ENCODE data around the gene PRTFDC1.
"Not testable (repeated sequence)": the region's sequence is repeated elsewhere in the genome, so short reads cannot be mapped to it uniquely, and the experiment has no call there.

Gene PRTFDC1

GRCh38 chr10:24837781-24838180, 114.6 kb downstream of the PRTFDC1 start:
- not testable (repeated sequence) for H3K4me3 ChIP-seq (ENCODE audit: insufficient read depth, low read depth, low read length, poor library complexity, severe bottlenecking); H3K27me3 ChIP-seq (replicated peaks; ENCODE audit: control insufficient read depth, insufficient read depth, low read length, poor library complexity, severe bottlenecking); H3K36me3 ChIP-seq (ENCODE audit: control insufficient read depth, insufficient read depth, low read length); H3K27ac ChIP-seq (ENCODE audit: insufficient read depth, low read length, poor library complexity, severe bottlenecking); H3K9me3 ChIP-seq (ENCODE audit: control insufficient read depth, low read length); H3K4me1 ChIP-seq (ENCODE audit: control insufficient read depth, insufficient read depth, low read length, poor library complexity, severe bottlenecking); DNase-seq

DNA sequence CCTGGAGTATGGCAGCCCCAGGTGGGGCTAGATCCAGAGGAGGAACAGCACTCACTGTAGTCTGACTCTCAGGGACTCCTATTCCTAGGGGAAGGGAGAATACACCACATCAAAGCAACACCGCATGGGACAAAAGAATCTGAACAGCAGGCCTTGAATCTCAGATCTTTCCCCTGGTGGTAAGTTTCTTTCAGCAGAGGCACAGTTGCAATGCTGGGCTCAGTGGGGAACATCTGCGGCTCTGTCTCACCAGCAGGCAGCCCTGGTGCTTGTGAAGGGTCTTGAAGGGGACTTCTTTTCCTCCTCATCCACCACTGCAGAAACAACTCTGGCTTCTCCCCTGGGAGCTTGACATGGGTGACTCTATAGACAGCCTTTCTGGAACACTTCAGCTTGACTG, 117.5 kb downstream of the PRTFDC1 start:
- Histone ChIP-seq H3K4me3 (ENCODE audit: insufficient read depth, low read depth, low read length, poor library complexity, severe bottlenecking) (no peak overlapping the region), H3K4me1 (ENCODE audit: control insufficient read depth, insufficient read depth, low read length, poor library complexity, severe bottlenecking) (no peaks in the 10 kb centered on the region)
- no peak for DNase-seq

DNA sequence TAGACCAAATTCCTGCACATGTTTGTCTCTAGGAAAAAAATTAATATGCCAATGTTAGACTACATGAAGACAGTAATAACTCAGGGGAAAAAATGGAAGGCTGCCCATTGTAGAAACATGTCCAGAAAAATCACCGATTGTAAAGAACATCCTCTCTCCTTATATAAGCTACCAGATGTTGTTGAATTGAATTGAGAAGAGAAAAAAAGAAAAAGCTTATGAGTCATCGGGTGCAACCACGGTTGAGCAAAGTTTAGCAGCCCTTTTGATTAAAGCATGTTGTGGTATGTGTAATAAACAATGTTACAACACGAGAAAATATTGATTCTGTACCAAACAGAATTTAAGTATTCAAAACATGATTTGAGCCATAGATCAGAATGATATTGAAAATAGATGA, 126.4 kb downstream of the PRTFDC1 start:
- H3K4me3 ChIP-seq (ENCODE audit: insufficient read depth, low read depth, low read length, poor library complexity, severe bottlenecking), result peak overlapping the region; percentile 19

More for the DNA sequence above, 117.5 kb downstream of the PRTFDC1 start:
- Histone ChIP-seq H3K27ac (ENCODE audit: insufficient read depth, low read length, poor library complexity, severe bottlenecking) (no peak overlapping the region), H3K36me3 (ENCODE audit: control insufficient read depth, insufficient read depth, low read length) (no peaks in the 10 kb centered on the region), H3K27me3 (replicated peaks; ENCODE audit: control insufficient read depth, insufficient read depth, low read length, poor library complexity, severe bottlenecking) (no peaks in the 10 kb centered on the region), H3K9me3 (ENCODE audit: control insufficient read depth, low read length) (no peaks in the 10 kb centered on the region)

GRCh38 chr10:24825551-24825950, 126.9 kb downstream of the PRTFDC1 start:
- Histone ChIP-seq H3K4me3 (ENCODE audit: insufficient read depth, low read depth, low read length, poor library complexity, severe bottlenecking) (peak overlapping the region; percentile 19), H3K4me1 (ENCODE audit: control insufficient read depth, insufficient read depth, low read length, poor library complexity, severe bottlenecking) (no peaks in the 10 kb centered on the region), H3K36me3 (ENCODE audit: control insufficient read depth, insufficient read depth, low read length) (no peaks in the 10 kb centered on the region), H3K27me3 (replicated peaks; ENCODE audit: control insufficient read depth, insufficient read depth, low read length, poor library complexity, severe bottlenecking) (no peaks in the 10 kb centered on the region), H3K9me3 (ENCODE audit: control insufficient read depth, low read length) (no peaks in the 10 kb centered on the region), H3K27ac (ENCODE audit: insufficient read depth, low read length, poor library complexity, severe bottlenecking) (no peak overlapping the region)
- no peak for DNase-seq

More for the DNA sequence above, 126.4 kb downstream of the PRTFDC1 start:
- H3K36me3 ChIP-seq (ENCODE audit: control insufficient read depth, insufficient read depth, low read length), result no peaks in the 10 kb centered on the region
- DNase-seq, result no peak
- H3K4me1 ChIP-seq (ENCODE audit: control insufficient read depth, insufficient read depth, low read length, poor library complexity, severe bottlenecking), result no peaks in the 10 kb centered on the region
- H3K27me3 ChIP-seq (replicated peaks; ENCODE audit: control insufficient read depth, insufficient read depth, low read length, poor library complexity, severe bottlenecking), result no peaks in the 10 kb centered on the region
- no peak overlapping the region for H3K27ac ChIP-seq (ENCODE audit: insufficient read depth, low read length, poor library complexity, severe bottlenecking)
- no peaks in the 10 kb centered on the region for H3K9me3 ChIP-seq (ENCODE audit: control insufficient read depth, low read length)

DNA sequence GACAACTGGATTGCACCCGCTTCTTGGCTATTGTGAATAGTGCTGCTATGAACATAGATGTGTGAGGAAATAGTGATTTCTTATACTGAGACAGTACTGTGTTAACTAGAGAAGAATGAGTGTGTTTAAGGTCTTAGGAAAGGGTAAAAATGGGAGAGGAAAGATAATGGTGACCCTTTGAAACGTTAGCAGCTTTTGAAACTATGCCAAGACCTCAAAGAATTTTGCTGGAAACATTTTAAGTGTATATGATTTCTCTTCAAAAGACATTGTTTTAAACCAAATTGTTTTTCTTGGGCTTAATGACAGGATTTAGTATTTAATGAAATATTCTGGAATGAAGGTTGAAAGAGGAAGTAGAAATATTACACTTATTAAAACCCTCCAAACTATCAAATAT, 127.9 kb downstream of the PRTFDC1 start:
- no peak for DNase-seq
- H3K9me3 ChIP-seq (ENCODE audit: control insufficient read depth, low read length), result no peaks in the 10 kb centered on the region
- no peak overlapping the region for H3K4me3 ChIP-seq (ENCODE audit: insufficient read depth, low read depth, low read length, poor library complexity, severe bottlenecking)
- H3K27ac ChIP-seq (ENCODE audit: insufficient read depth, low read length, poor library complexity, severe bottlenecking), result no peak overlapping the region
- H3K4me1 ChIP-seq (ENCODE audit: control insufficient read depth, insufficient read depth, low read length, poor library complexity, severe bottlenecking), result no peaks in the 10 kb centered on the region
- H3K27me3 ChIP-seq (replicated peaks; ENCODE audit: control insufficient read depth, insufficient read depth, low read length, poor library complexity, severe bottlenecking), result no peaks in the 10 kb centered on the region
- no peaks in the 10 kb centered on the region for H3K36me3 ChIP-seq (ENCODE audit: control insufficient read depth, insufficient read depth, low read length)

GRCh38 chr10:24824124-24824523, 128.3 kb downstream of the PRTFDC1 start:
- Histone ChIP-seq H3K27ac (ENCODE audit: insufficient read depth, low read length, poor library complexity, severe bottlenecking) (no peak overlapping the region), H3K4me3 (ENCODE audit: insufficient read depth, low read depth, low read length, poor library complexity, severe bottlenecking) (no peak overlapping the region), H3K9me3 (ENCODE audit: control insufficient read depth, low read length) (no peaks in the 10 kb centered on the region), H3K36me3 (ENCODE audit: control insufficient read depth, insufficient read depth, low read length) (no peaks in the 10 kb centered on the region), H3K4me1 (ENCODE audit: control insufficient read depth, insufficient read depth, low read length, poor library complexity, severe bottlenecking) (no peaks in the 10 kb centered on the region), H3K27me3 (replicated peaks; ENCODE audit: control insufficient read depth, insufficient read depth, low read length, poor library complexity, severe bottlenecking) (no peaks in the 10 kb centered on the region)
- DNase-seq, result no peak

DNA sequence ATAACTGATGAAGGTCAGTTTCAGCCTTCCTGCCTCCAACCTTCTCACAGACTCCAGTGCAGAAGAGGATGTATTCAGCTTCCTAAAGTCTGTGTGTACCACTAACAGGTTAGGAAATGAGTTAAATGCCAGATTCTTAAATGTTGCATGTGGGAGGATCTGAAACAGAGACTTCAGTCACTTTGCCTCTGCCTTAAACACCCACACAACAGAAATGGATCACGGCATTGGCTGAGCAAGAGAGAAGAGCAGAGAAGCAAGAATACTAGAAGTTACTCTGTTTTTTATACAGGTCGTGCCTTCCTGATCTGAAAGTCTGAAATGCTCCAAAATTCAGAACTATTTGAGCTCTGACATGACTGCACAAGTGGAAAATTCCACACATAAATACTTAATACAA, 129.8 kb downstream of the PRTFDC1 start:
- Histone ChIP-seq H3K4me1 (ENCODE audit: control insufficient read depth, insufficient read depth, low read length, poor library complexity, severe bottlenecking) (no peaks in the 10 kb centered on the region), H3K9me3 (ENCODE audit: control insufficient read depth, low read length) (no peaks in the 10 kb centered on the region), H3K4me3 (ENCODE audit: insufficient read depth, low read depth, low read length, poor library complexity, severe bottlenecking) (no peak overlapping the region), H3K27me3 (replicated peaks; ENCODE audit: control insufficient read depth, insufficient read depth, low read length, poor library complexity, severe bottlenecking) (no peaks in the 10 kb centered on the region), H3K27ac (ENCODE audit: insufficient read depth, low read length, poor library complexity, severe bottlenecking) (no peak overlapping the region), H3K36me3 (ENCODE audit: control insufficient read depth, insufficient read depth, low read length) (no peaks in the 10 kb centered on the region)
- no peak for DNase-seq

- Histone ChIP-seq H3K4me3 (ENCODE audit: insufficient read depth, low read depth, low read length, poor library complexity, severe bottlenecking) (no peak overlapping the region), H3K4me1 (ENCODE audit: control insufficient read depth, insufficient read depth, low read length, poor library complexity, severe bottlenecking) (no peaks in the 10 kb centered on the region), H3K9me3 (ENCODE audit: control insufficient read depth, low read length) (no peaks in the 10 kb centered on the region), H3K27me3 (replicated peaks; ENCODE audit: control insufficient read depth, insufficient read depth, low read length, poor library complexity, severe bottlenecking) (no peaks in the 10 kb centered on the region), H3K36me3 (ENCODE audit: control insufficient read depth, insufficient read depth, low read length) (no peaks in the 10 kb centered on the region), H3K27ac (ENCODE audit: insufficient read depth, low read length, poor library complexity, severe bottlenecking) (no peak overlapping the region)
- DNase-seq, result no peak
Observed at GRCh38 chr10:24821986-24822385, 130.4 kb downstream of the PRTFDC1 start.

DNA sequence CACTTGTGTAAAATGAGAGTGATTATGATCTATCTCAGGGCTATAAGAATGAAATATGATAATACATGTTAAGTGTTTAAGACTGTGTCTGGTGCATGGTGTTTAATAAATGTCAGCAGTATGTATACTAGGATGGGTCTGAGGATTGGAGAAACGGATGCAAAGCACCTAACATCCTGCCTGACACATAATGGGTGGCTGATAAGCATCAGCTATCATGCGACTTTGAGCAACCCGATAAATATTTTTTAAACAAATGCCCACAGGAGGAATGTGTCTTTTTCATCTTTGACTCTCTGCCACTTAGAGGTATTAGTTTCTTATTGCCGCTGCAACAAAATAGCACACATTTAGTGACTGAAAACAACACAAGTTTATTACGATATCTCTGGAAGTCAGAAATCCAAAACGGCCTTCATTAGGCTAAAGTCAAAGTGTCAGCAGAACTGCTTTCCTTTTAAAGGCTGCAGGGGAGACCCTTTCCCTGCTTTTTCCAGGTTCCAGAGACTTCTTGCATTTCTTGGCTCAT, 135.5 kb downstream of the PRTFDC1 start:
- Histone ChIP-seq H3K4me3 (ENCODE audit: insufficient read depth, low read depth, low read length, poor library complexity, severe bottlenecking) (no peak overlapping the region), H3K4me1 (ENCODE audit: control insufficient read depth, insufficient read depth, low read length, poor library complexity, severe bottlenecking) (no peaks in the 10 kb centered on the region)

DNA sequence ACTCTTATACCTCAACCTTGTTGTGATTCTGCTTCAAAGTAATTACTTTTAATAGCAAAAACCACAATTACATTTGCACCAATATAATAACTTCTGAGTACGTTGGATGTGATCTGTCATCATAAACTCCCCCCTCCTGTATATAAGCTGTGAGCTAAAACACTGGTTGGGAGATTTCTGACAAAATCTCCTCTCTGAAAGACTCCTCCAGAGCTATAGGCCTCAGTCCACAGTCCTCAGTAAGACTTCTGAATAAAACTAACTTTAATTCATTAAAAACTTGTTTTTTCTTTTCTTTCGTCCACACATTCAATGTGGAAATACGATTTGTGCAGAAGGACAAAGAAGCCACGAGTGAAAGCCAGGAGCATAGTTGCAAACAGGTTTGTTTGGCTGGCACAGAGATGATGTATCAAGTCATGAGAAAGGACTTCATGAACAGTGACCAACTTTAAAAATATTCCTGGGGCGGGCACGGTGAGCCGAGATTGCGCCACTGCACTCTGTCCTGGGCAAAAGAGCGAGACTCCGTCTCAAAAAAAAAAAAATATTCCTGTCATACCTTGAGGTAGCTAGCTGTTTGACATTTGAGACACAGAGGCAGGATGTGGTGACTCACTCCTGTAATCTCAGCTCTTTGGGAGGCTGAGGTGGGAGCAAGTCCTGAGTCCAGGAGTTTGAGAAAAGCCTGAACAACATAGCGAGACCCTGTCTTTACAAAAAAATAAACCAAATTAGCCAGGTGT, 137.7 kb downstream of the PRTFDC1 start:
- no peak overlapping the region for H3K27ac ChIP-seq (ENCODE audit: insufficient read depth, low read length, poor library complexity, severe bottlenecking)
- DNase-seq, result no peak
- H3K36me3 ChIP-seq (ENCODE audit: control insufficient read depth, insufficient read depth, low read length), result no peaks in the 10 kb centered on the region
- no peaks in the 10 kb centered on the region for H3K9me3 ChIP-seq (ENCODE audit: control insufficient read depth, low read length)
- no peaks in the 10 kb centered on the region for H3K4me1 ChIP-seq (ENCODE audit: control insufficient read depth, insufficient read depth, low read length, poor library complexity, severe bottlenecking)
- no peak overlapping the region for H3K4me3 ChIP-seq (ENCODE audit: insufficient read depth, low read depth, low read length, poor library complexity, severe bottlenecking)
- no peaks in the 10 kb centered on the region for H3K27me3 ChIP-seq (replicated peaks; ENCODE audit: control insufficient read depth, insufficient read depth, low read length, poor library complexity, severe bottlenecking)

More for the DNA sequence above, 135.5 kb downstream of the PRTFDC1 start:
- Histone ChIP-seq H3K27me3 (replicated peaks; ENCODE audit: control insufficient read depth, insufficient read depth, low read length, poor library complexity, severe bottlenecking) (no peaks in the 10 kb centered on the region), H3K36me3 (ENCODE audit: control insufficient read depth, insufficient read depth, low read length) (no peaks in the 10 kb centered on the region), H3K27ac (ENCODE audit: insufficient read depth, low read length, poor library complexity, severe bottlenecking) (no peak overlapping the region), H3K9me3 (ENCODE audit: control insufficient read depth, low read length) (no peaks in the 10 kb centered on the region)
- DNase-seq, result no peak

Measured in effector memory CD4-positive, alpha-beta T cell (primary cell).